Kidney epithelial cell (primary cell): ENCODE measurements around the gene CFAP46. TPM values are rescaled to one million over a fixed set of nuclear protein-coding genes. Genes with fewer than 3 reads are reported as not detected.

Experiments used
- DNase-seq: peaks from one replicate; pipeline ENCODE4 v3.0.0-alpha.2; 2010; ENCODE audit warnings: low read depth
- H3K27me3 ChIP-seq: 2 replicates; pipeline ENCODE4 v1.6.0; 2011; ENCODE audit warnings: low read length; ENCODE audit not compliant: control insufficient read depth, insufficient read depth
- H3K36me3 ChIP-seq: 2 replicates; pipeline ENCODE4 v1.5.1; 2011; ENCODE audit warnings: low read length; ENCODE audit not compliant: control insufficient read depth, insufficient read depth
- H3K4me3 ChIP-seq: 2 replicates; pipeline ENCODE4 v1.5.1; 2011; ENCODE audit warnings: low read depth, mild to moderate bottlenecking, control low read depth, low read length
- CTCF ChIP-seq: IDR thresholded peaks from 2 replicates; pipeline ENCODE4 v1.5.1; 2011; ENCODE audit warnings: mild to moderate bottlenecking, moderate library complexity, low read length, control low read depth, inconsistent platforms; ENCODE audit not compliant: insufficient read depth, poor library complexity, severe bottlenecking
- total RNA-seq: library from RNA; depleted of rRNA; stranded (reverse); fragments of >200 nt; gene quantifications from 2 replicates; pipeline ENCODE4 v1.2.3, GENCODE V29; 2015

Gene CFAP46
- total RNA-seq, 1 donor from 2014 or later, result 5.1 TPM

- DNase-seq, result no peak
- no peak for TF ChIP-seq CTCF
- no peaks in the 10 kb centered on the region for H3K36me3 ChIP-seq
- H3K27me3 ChIP-seq, result peaks cover 36% of the 10 kb centered on the region
- H3K4me3 ChIP-seq, result no peak overlapping the region
These were observed 60.1 kb downstream of the CFAP46 start for GRCh38 chr10:132882069-132882951.

- no peaks in the 10 kb centered on the region for H3K36me3 ChIP-seq
- no peak for TF ChIP-seq CTCF
- H3K27me3 ChIP-seq, result peaks cover 33% of the 10 kb centered on the region
- no peak overlapping the region for H3K4me3 ChIP-seq
- no peak for DNase-seq
These were observed 61.0 kb downstream of the CFAP46 start for GRCh38 chr10:132881186-132881920.

GRCh38 chr10:132880128-132880981 lies 62.0 kb downstream of the CFAP46 start:
- Histone ChIP-seq H3K27me3 (peaks cover 30% of the 10 kb centered on the region), H3K36me3 (no peaks in the 10 kb centered on the region), H3K4me3 (no peak overlapping the region)
- DNase-seq, result no peak
- TF ChIP-seq CTCF, result no peak

- TF ChIP-seq CTCF, result no peak
- no peak overlapping the region for H3K4me3 ChIP-seq
These were observed 62.8 kb downstream of the CFAP46 start for GRCh38 chr10:132879408-132880127.

GRCh38 chr10:132878730-132879407 lies 63.5 kb downstream of the CFAP46 start:
- DNase-seq, result no peak
- no peak overlapping the region for H3K4me3 ChIP-seq
- no peaks in the 10 kb centered on the region for H3K36me3 ChIP-seq
- no peak for TF ChIP-seq CTCF
- peaks cover 31% of the 10 kb centered on the region for H3K27me3 ChIP-seq

More at GRCh38 chr10:132879408-132880127, 62.8 kb downstream of the CFAP46 start:
- H3K27me3 ChIP-seq, result peaks cover 31% of the 10 kb centered on the region
- DNase-seq, result no peak
- no peaks in the 10 kb centered on the region for H3K36me3 ChIP-seq
